Endothelial cell of umbilical vein (primary cell): ENCODE measurements around the gene STIM1. TPM values are rescaled to one million over a fixed set of nuclear protein-coding genes. Genes with fewer than 3 reads are reported as not detected.
A peak's percentile ranks its signal among the peaks of the same experiment; 100 is the strongest.

Experiments
- BruUV-seq: library from RNA; stranded (reverse); fragments of 400-500 nt; replicated peaks from 2 replicates; lab custom pipeline; 2021; lab: Mats Ljungman, UMichigan
- CTCF ChIA-PET: fragments of 300-600, 350-600 bp; sonication (Branson Sonifier 250); formaldehyde crosslinking; loops from one replicate; lab custom pipeline; 2021; ENCODE audit warnings: antibody characterized with exemption, inconsistent platforms; lab: Charles Lee
- POLR2A ChIA-PET: fragments of 300-600, 350-600 bp; sonication (Branson Sonifier 250); formaldehyde crosslinking; loops from one replicate; lab custom pipeline; 2021; ENCODE audit warnings: antibody characterized with exemption, inconsistent platforms; lab: Charles Lee
- DNase-seq: peaks from one replicate; pipeline ENCODE4 v3.0.0-alpha.2; 2011; ENCODE audit warnings: low read depth, low spot score
- FAIRE-seq: peaks from 2 replicates; lab custom pipeline; 2011; peaks lifted over from hg19 to GRCh38; lab: Jason Lieb, UNC
- H2AFZ ChIP-seq: 2 replicates; pipeline ENCODE4 v1.6.0; 2012; ENCODE audit warnings: low read depth, low read length, control low read depth, inconsistent platforms
- H3K27ac ChIP-seq: 2 replicates; pipeline ENCODE4 v1.5.1; 2011; ENCODE audit warnings: low read depth, mild to moderate bottlenecking, control low read depth, low read length, moderate library complexity; ENCODE audit not compliant: insufficient read depth
- H3K27me3 ChIP-seq, 2 experiments: 2 replicates each; pipeline versions ENCODE4 v1.6.0 to v1.6.1; 2011; ENCODE audit warnings: low read length in 2 of 2, mixed read lengths in 1 of 2; ENCODE audit not compliant: control insufficient read depth in 2 of 2, insufficient read depth in 2 of 2
- H3K36me3 ChIP-seq, 2 experiments: 2 replicates in 1 of 2; 3 replicates in 1 of 2; pipeline ENCODE4 v1.5.1; 2011; ENCODE audit warnings: low read length in 2 of 2, mild to moderate bottlenecking in 1 of 2, moderate library complexity in 1 of 2; ENCODE audit not compliant: control insufficient read depth in 2 of 2, insufficient read depth in 2 of 2; ENCODE audit errors: extremely low read depth in 1 of 2
- H3K4me1 ChIP-seq: 3 replicates; pipeline ENCODE4 v1.5.1; 2011; ENCODE audit warnings: mild to moderate bottlenecking, low read length; ENCODE audit not compliant: control insufficient read depth, insufficient read depth; ENCODE audit errors: extremely low read depth
- H3K4me2 ChIP-seq: 2 replicates; pipeline ENCODE4 v1.6.1; 2011; ENCODE audit warnings: low read length, control low read depth, mixed read lengths; ENCODE audit not compliant: insufficient read depth
- H3K4me3 ChIP-seq, 3 experiments: fragments of 200-600 bp in 1 of 3; sonication (generic), shearing (Covaris generic) in 1 of 3; replicated peaks in 1 of 3; 2 replicates each; pipeline ENCODE4 v1.5.1; 2011 to 2016; ENCODE audit warnings: control low read depth in 3 of 3, low read length in 3 of 3, mild to moderate bottlenecking in 2 of 3, inconsistent platforms in 1 of 3, low read depth in 1 of 3, moderate library complexity in 1 of 3; ENCODE audit not compliant: insufficient read depth in 1 of 3
- H3K79me2 ChIP-seq: 2 replicates; pipeline ENCODE4 v1.6.0; 2012; ENCODE audit warnings: low read length, inconsistent platforms; ENCODE audit not compliant: control insufficient read depth, insufficient read depth
- H3K9ac ChIP-seq: replicated peaks from 2 replicates; pipeline ENCODE3; 2011; ENCODE audit warnings: low read length, control low read depth; ENCODE audit not compliant: insufficient read depth; ENCODE audit errors: extremely low read depth
- H3K9me1 ChIP-seq: replicated peaks from 3 replicates; pipeline ENCODE4 v1.6.0; 2011; ENCODE audit warnings: mild to moderate bottlenecking, low read length; ENCODE audit not compliant: control insufficient read depth, insufficient read depth; ENCODE audit errors: extremely low read depth
- H3K9me3 ChIP-seq: replicated peaks from 2 replicates; pipeline ENCODE4 v1.5.1; 2012; ENCODE audit warnings: low read length, inconsistent platforms; ENCODE audit not compliant: control insufficient read depth, insufficient read depth
- H4K20me1 ChIP-seq: replicated peaks from 2 replicates; pipeline ENCODE3; 2011; ENCODE audit warnings: mild to moderate bottlenecking, low read length; ENCODE audit not compliant: control insufficient read depth, insufficient read depth; ENCODE audit errors: extremely low read depth
- EZH2 ChIP-seq: IDR thresholded peaks from 2 replicates; pipeline ENCODE4 v1.6.1; 2012; ENCODE audit warnings: borderline replicate concordance, low read depth, mild to moderate bottlenecking, moderate library complexity, low read length, inconsistent platforms; ENCODE audit not compliant: severe bottlenecking
- FOS ChIP-seq: IDR thresholded peaks from 2 replicates; pipeline ENCODE4 v1.6.1; 2011; ENCODE audit warnings: mild to moderate bottlenecking, low read length, moderate library complexity, borderline replicate concordance; ENCODE audit not compliant: insufficient read depth
- GATA2 ChIP-seq: IDR thresholded peaks from 2 replicates; pipeline ENCODE4 v1.7.0; 2011; ENCODE audit warnings: low read depth, mild to moderate bottlenecking, moderate library complexity, mixed read lengths, low read length; ENCODE audit not compliant: insufficient read length, insufficient read depth
- JUN ChIP-seq: IDR thresholded peaks from 2 replicates; pipeline ENCODE4 v1.6.1; 2011; ENCODE audit warnings: borderline replicate concordance, low read depth; ENCODE audit not compliant: insufficient read length, insufficient read depth
- MYC ChIP-seq: IDR thresholded peaks from one replicate; pipeline ENCODE4 v1.6.1; 2011; ENCODE audit warnings: mild to moderate bottlenecking, low read depth, low read length
- POLR2A ChIP-seq: IDR thresholded peaks from 2 replicates; pipeline ENCODE4 v1.6.1; 2012; ENCODE audit warnings: low read depth, mild to moderate bottlenecking, control low read depth, low read length
- POLR2AphosphoS5 ChIP-seq: IDR thresholded peaks from 2 replicates; pipeline ENCODE4 v1.6.1; 2012; ENCODE audit warnings: low read depth, mild to moderate bottlenecking, control low read depth, low read length, moderate library complexity; ENCODE audit not compliant: insufficient read depth
- dilution Hi-C: fragments of 300-500 bp; cut with MboI; formaldehyde crosslinking; loops from one replicate; pipeline ENCODE4 v1.15.0; 2019; ENCODE audit warnings: low sequenced_read_pairs; ENCODE audit not compliant: extremely low pct_ligation_motif_present
- intact Hi-C: fragments of 100-400 bp; cut with micrococcal nuclease; formaldehyde crosslinking; loops from one replicate; pipeline ENCODE4 v1.10.0; 2022
- polyA plus RNA-seq, 4 experiments: library from polyadenylated mRNA; depleted of rRNA in 3 of 4; stranded (reverse) in 3 of 4; unstranded in 1 of 4; fragments of >200 nt; gene quantifications; 2 replicates each; pipeline versions ENCODE4 v1.2.1 to v1.2.3, GENCODE V29; 2011 to 2012; ENCODE audit warnings: missing spikeins in 1 of 4
- total RNA-seq: library from RNA; stranded (reverse); gene quantifications from 2 replicates; pipeline ENCODE4 v1.2.3, GENCODE V29; 2021
- TF ChIP-seq, protein P1 (sequence below), 2 donors: IDR thresholded peaks; 1 replicate in 1 of 2; 2 replicates in 1 of 2; pipeline ENCODE4 v1.5.1; 2011; ENCODE audit warnings: low read length in 2 of 2, mild to moderate bottlenecking in 2 of 2, moderate library complexity in 2 of 2, control low read depth in 1 of 2, inconsistent platforms in 1 of 2, low read depth in 1 of 2; ENCODE audit not compliant: insufficient read depth in 1 of 2; ENCODE audit errors: extremely low read depth in 1 of 2
- TF ChIP-seq, protein P2 (sequence below): IDR thresholded peaks from 2 replicates; pipeline ENCODE4 v1.6.1; 2011; ENCODE audit not compliant: insufficient read depth, insufficient read length

Gene STIM1
- total and polyA plus RNA-seq, 2 donors (not counting 3 experiments of a cell fraction or from before 2014, with no cell fraction given), result 32.7 to 33.4 TPM

DNA sequence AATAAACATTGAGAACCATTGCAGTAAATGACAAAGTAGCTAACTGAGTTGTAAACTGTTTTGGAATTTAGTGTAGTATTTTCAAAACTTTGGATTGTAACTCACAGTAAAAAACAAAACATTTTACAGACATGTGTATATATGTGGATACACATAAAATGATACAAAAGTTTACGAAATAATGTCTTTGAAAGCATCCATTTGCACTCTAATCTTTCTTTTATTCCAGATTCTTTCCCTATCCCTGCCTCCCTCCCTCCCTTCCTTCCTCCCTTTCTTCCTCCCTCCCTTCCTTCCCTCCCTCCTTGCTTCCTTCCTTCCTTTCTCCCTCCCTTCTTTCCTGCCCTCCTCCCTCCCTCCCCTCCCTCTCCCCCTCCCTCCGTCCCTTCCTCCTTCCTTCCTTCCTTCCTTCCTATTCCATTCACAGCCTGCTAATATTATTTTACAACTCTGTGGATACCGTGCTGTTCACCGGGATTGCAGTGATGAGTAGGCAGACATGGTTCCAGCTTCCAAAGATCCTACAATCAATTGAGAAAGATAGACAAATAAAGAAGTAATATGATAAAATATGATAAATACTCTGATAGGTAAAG is 242.7 kb downstream of the STIM1 start:
- ChIA-PET POLR2A (no interaction called here), CTCF (interaction anchor here (0.9 kb wide), 1 partner anchor 40 kb away, joined by 4 read pairs; no protein-coding TSS in a partner anchor)

More for the DNA sequence above, 242.7 kb downstream of the STIM1 start:
- Histone ChIP-seq H2AFZ (no peak overlapping the region), H3K4me3 (no peak overlapping the region), H3K4me2 (no peak overlapping the region), H3K9me3 (no peaks in the 10 kb centered on the region), H3K79me2 (peaks cover 62% of the 10 kb centered on the region), H3K27ac (no peak overlapping the region), H4K20me1 (no peaks in the 10 kb centered on the region), H3K9me1 (no peaks in the 10 kb centered on the region), H3K9ac (no peak overlapping the region), H3K36me3 (no peaks in the 10 kb centered on the region), H3K27me3 (no peaks in the 10 kb centered on the region), H3K4me1 (peaks cover 11% of the 10 kb centered on the region)
- intact Hi-C loops, result no loop called here
- TF ChIP-seq, protein P1, sequence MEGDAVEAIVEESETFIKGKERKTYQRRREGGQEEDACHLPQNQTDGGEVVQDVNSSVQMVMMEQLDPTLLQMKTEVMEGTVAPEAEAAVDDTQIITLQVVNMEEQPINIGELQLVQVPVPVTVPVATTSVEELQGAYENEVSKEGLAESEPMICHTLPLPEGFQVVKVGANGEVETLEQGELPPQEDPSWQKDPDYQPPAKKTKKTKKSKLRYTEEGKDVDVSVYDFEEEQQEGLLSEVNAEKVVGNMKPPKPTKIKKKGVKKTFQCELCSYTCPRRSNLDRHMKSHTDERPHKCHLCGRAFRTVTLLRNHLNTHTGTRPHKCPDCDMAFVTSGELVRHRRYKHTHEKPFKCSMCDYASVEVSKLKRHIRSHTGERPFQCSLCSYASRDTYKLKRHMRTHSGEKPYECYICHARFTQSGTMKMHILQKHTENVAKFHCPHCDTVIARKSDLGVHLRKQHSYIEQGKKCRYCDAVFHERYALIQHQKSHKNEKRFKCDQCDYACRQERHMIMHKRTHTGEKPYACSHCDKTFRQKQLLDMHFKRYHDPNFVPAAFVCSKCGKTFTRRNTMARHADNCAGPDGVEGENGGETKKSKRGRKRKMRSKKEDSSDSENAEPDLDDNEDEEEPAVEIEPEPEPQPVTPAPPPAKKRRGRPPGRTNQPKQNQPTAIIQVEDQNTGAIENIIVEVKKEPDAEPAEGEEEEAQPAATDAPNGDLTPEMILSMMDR (IDR thresholded peaks at IDR 0.05; ENCODE audit: extremely low read depth in 1 of 2, insufficient read depth in 1 of 2, low read depth in 1 of 2, low read length in 2 of 2), result no peak
- TF ChIP-seq, protein P2, sequence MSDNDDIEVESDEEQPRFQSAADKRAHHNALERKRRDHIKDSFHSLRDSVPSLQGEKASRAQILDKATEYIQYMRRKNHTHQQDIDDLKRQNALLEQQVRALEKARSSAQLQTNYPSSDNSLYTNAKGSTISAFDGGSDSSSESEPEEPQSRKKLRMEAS, result no peak
- no peak for TF ChIP-seq FOS
- TF ChIP-seq EZH2, result no peak
- no peak for TF ChIP-seq POLR2AphosphoS5
- TF ChIP-seq MYC, result no peak
- no peak for TF ChIP-seq POLR2A
- TF ChIP-seq JUN, result no peak
- no peak for TF ChIP-seq GATA2
- FAIRE-seq, result peak; percentile 52
- BruUV-seq, result no TSS peak
- dilution Hi-C loops, result no loop called here
- no peak for DNase-seq
